GM12878 (cell line): Measurements from ENCODE around the gene LRIT2. TPM values are rescaled to one million over a fixed set of nuclear protein-coding genes. Genes with fewer than 3 reads are reported as not detected.

Source experiments
- ATAC-seq: fragments of 200-7000 bp; cut with Tn5 transposase; 3 replicates; pipeline ENCODE4 v1.9.1; 2020; ENCODE audit warnings: mild to moderate bottlenecking, moderate library complexity
- BruUV-seq: library from RNA; stranded (reverse); fragments of 400-500 nt; replicated peaks from 2 replicates; lab custom pipeline; 2021; lab: Mats Ljungman, UMichigan
- CTCF ChIA-PET: fragments of 300-600 bp; sonication (Branson Sonifier 250); formaldehyde crosslinking; extraction: SDS; loops from one replicate; lab custom pipeline; 2021; ENCODE audit warnings: inconsistent platforms; lab: Yijun Ruan, JAX
- POLR2A ChIA-PET: fragments of 350-600 bp; formaldehyde crosslinking; extraction: SDS; loops from one replicate; lab custom pipeline; 2021; ENCODE audit warnings: inconsistent platforms; lab: Charles Lee
- RAD21 ChIA-PET: fragments of 300-600 bp; sonication (Branson Sonifier 250); formaldehyde crosslinking; loops from one replicate; lab custom pipeline; 2023; ENCODE audit warnings: antibody characterized with exemption; ENCODE audit not compliant: unreplicated experiment; lab: Charles Lee
- SMC1A ChIA-PET: fragments of 300-600 bp; sonication (Branson Sonifier 250); formaldehyde crosslinking; loops from one replicate; lab custom pipeline; 2023; ENCODE audit not compliant: unreplicated experiment, uncharacterized antibody; lab: Charles Lee
- DNase-seq: peaks from one replicate; pipeline ENCODE4 v3.0.0-alpha.2; 2011; ENCODE audit warnings: low read depth, low spot score
- FAIRE-seq: peaks from 3 replicates; lab custom pipeline; 2011; peaks lifted over from hg19 to GRCh38; lab: Jason Lieb, UNC
- H2AFZ ChIP-seq: 2 replicates; pipeline ENCODE4 v1.6.0; 2011; ENCODE audit warnings: low read depth, low read length, control low read depth; ENCODE audit not compliant: control insufficient read depth
- H3K27ac ChIP-seq: 2 replicates; pipeline ENCODE4 v1.5.1; 2011; ENCODE audit warnings: control low read depth; ENCODE audit not compliant: control insufficient read depth, insufficient read depth
- H3K27me3 ChIP-seq, 2 experiments: replicated peaks in 1 of 2; 2 replicates each; pipeline versions ENCODE4 v1.6.0 to v1.6.1; 2011; ENCODE audit warnings: low read length in 1 of 2; ENCODE audit not compliant: control insufficient read depth in 2 of 2, insufficient read depth in 2 of 2
- H3K36me3 ChIP-seq, 2 experiments: 2 replicates each; pipeline ENCODE4 v1.5.1; 2011; ENCODE audit warnings: low read length in 1 of 2; ENCODE audit not compliant: control insufficient read depth in 2 of 2, insufficient read depth in 2 of 2
- H3K4me1 ChIP-seq: 2 replicates; pipeline ENCODE4 v1.6.1; 2011; ENCODE audit warnings: mild to moderate bottlenecking, low read length, moderate library complexity, mixed read lengths; ENCODE audit not compliant: control insufficient read depth, insufficient read depth
- H3K4me2 ChIP-seq: 2 replicates; pipeline ENCODE4 v1.6.0; 2011; ENCODE audit warnings: control low read depth; ENCODE audit not compliant: control insufficient read depth, insufficient read depth
- H3K4me3 ChIP-seq: fragments of 200-600 bp; sonication (generic); 2 replicates; pipeline ENCODE4 v1.5.1; 2016
- H3K79me2 ChIP-seq: 2 replicates; pipeline ENCODE4 v1.6.0; 2011; ENCODE audit warnings: low read length; ENCODE audit not compliant: control insufficient read depth, insufficient read depth
- H3K9ac ChIP-seq: 2 replicates; pipeline ENCODE4 v1.8.0; 2011; ENCODE audit warnings: low read length, control low read depth, mixed read lengths; ENCODE audit not compliant: control insufficient read depth, insufficient read depth
- H3K9me3 ChIP-seq: replicated peaks from 3 replicates; pipeline ENCODE4 v1.5.1; 2011; ENCODE audit warnings: mild to moderate bottlenecking, low read length; ENCODE audit not compliant: control insufficient read depth, insufficient read depth
- H4K20me1 ChIP-seq: 2 replicates; pipeline ENCODE4 v1.6.0; 2011; ENCODE audit not compliant: control insufficient read depth, insufficient read depth
- CEBPZ ChIP-seq: fragments of 150-350 bp; IDR thresholded peaks from 2 replicates; pipeline ENCODE4 v1.6.1; 2016; ENCODE audit warnings: low read depth, low read length
- CHD4 ChIP-seq: fragments of 200-600 bp; sonication (generic); IDR thresholded peaks from 2 replicates; pipeline ENCODE4 v1.6.1; 2016; ENCODE audit warnings: mild to moderate bottlenecking
- CREM ChIP-seq: IDR thresholded peaks from 2 replicates; pipeline ENCODE4 v1.6.1; 2014; ENCODE audit warnings: antibody characterized with exemption, low read depth
- EZH2 ChIP-seq: IDR thresholded peaks from 2 replicates; pipeline ENCODE4 v1.6.1; 2012; ENCODE audit warnings: low read depth, mild to moderate bottlenecking, control low read depth, inconsistent platforms, low read length, borderline replicate concordance; ENCODE audit not compliant: control insufficient read depth
- IRF3 ChIP-seq: fragments of 450-650 bp; IDR thresholded peaks from 2 replicates; pipeline ENCODE4 v1.6.1; 2014; ENCODE audit warnings: mild to moderate bottlenecking
- NFIC ChIP-seq: IDR thresholded peaks from 2 replicates; pipeline ENCODE4 v1.6.1; 2012; ENCODE audit warnings: low read depth, mild to moderate bottlenecking, inconsistent platforms, low read length, moderate library complexity
- POU2F2 ChIP-seq: IDR thresholded peaks from 3 replicates; pipeline ENCODE4 v1.6.1; 2011; ENCODE audit warnings: low read depth, mild to moderate bottlenecking, low read length, borderline replicate concordance
- REST ChIP-seq: IDR thresholded peaks from 2 replicates; pipeline ENCODE4 v1.6.1; 2012; ENCODE audit warnings: mild to moderate bottlenecking, low read depth, low read length
- STAT3 ChIP-seq: IDR thresholded peaks from 2 replicates; pipeline ENCODE4 v1.6.1; 2011; ENCODE audit warnings: low read depth, low read length, improper control_type of control experiment
- TBL1XR1 ChIP-seq: IDR thresholded peaks from 2 replicates; pipeline ENCODE4 v1.6.1; 2012; ENCODE audit warnings: low read depth, low read length, improper control_type of control experiment
- WRNIP1 ChIP-seq: IDR thresholded peaks from 2 replicates; pipeline ENCODE4 v1.6.1; 2011; ENCODE audit warnings: low read depth, low read length, improper control_type of control experiment, borderline replicate concordance
- ZNF384 ChIP-seq: IDR thresholded peaks from 2 replicates; pipeline ENCODE4 v1.6.1; 2012; ENCODE audit warnings: low read depth, mild to moderate bottlenecking, low read length, improper control_type of control experiment, borderline replicate concordance
- WGBS: methylation state at CpG from one replicate; pipeline ENCODE4 v1.1.6; 2016; ENCODE audit warnings: low lambda C conversion rate; ENCODE audit not compliant: insufficient replicate concordance, insufficient coverage; ENCODE audit errors: missing lambda C conversion rate; 5-methylcytosine and 5-hydroxymethylcytosine counted together
- in situ Hi-C: fragments of 300-500 bp; cut with MboI; formaldehyde crosslinking; loops from 9 replicates; pipeline ENCODE4 v1.14.3; 2018; ENCODE audit warnings: mixed read lengths
- intact Hi-C: fragments of 100-400 bp; cut with micrococcal nuclease; formaldehyde crosslinking; loops from one replicate; pipeline ENCODE4 v1.14.2; 2022; ENCODE audit not compliant: unreplicated experiment
- polyA plus RNA-seq, 11 experiments: library from polyadenylated mRNA; depleted of rRNA in 4 of 11; unstranded in 6 of 11; stranded (reverse) in 5 of 11; fragments of >200 nt; fragmentation: Nextera tagmentation in 4 of 11; fragmentation: Illumina TruSeq in 1 of 11; extraction: Ambion mirVana in 4 of 11; extraction: Trizol in 1 of 11; gene quantifications; 1 replicate in 1 of 11; 2 replicates in 10 of 11; pipeline versions ENCODE4 v1.2.1 to v1.2.3, GENCODE V29; 2011 to 2016; ENCODE audit warnings: inconsistent platforms in 2 of 11, missing spikeins in 2 of 11, low read depth in 1 of 11
- total RNA-seq, 4 experiments: library from RNA; depleted of rRNA in 3 of 4; stranded (reverse); fragments of >200 nt in 3 of 4; fragmentation: Illumina TruSeq in 1 of 4; extraction: Trizol in 1 of 4; gene quantifications; 2 replicates each; pipeline versions ENCODE4 v1.2.1 to v1.2.3, GENCODE V29; 2013 to 2021

Gene LRIT2
- total and polyA plus RNA-seq, 10 of the 15 experiments (the other 5 are each of a cell fraction or from before 2014, with no cell fraction given): not detected

- no peak for TF ChIP-seq CEBPZ
- TF ChIP-seq IRF3: no peak
- no peak for TF ChIP-seq TBL1XR1
- no peak for TF ChIP-seq POU2F2
- no peak for TF ChIP-seq EZH2
- no peak for TF ChIP-seq CREM
Measured at GRCh38 chr10:84248794-84249193, 23.4 kb upstream of the LRIT2 start (continued).

- ChIA-PET RAD21 (no interaction called here), SMC1A (no interaction called here), POLR2A (no interaction called here), CTCF (interaction anchor here (0.7 kb wide), 1 partner anchor 9 kb away, joined by 3 read pairs; no protein-coding TSS in a partner anchor)
- no TSS peak for BruUV-seq
- in situ Hi-C loops (no loop called here), intact Hi-C loops (no loop called here)
- Histone ChIP-seq H3K4me3 (no peak overlapping the region), H3K27ac (no peak overlapping the region), H4K20me1 (no peaks in the 10 kb centered on the region), H3K9me3 (no peaks in the 10 kb centered on the region), H3K4me2 (no peak overlapping the region), H3K4me1 (no peaks in the 10 kb centered on the region), H3K36me3 (no peaks in the 10 kb centered on the region), H3K9ac (no peak overlapping the region), H3K27me3 (peaks cover 0 to 4% of the 10 kb centered on the region in 2 experiments; a peak in 2 of 4 replicates), H3K79me2 (no peaks in the 10 kb centered on the region), H2AFZ (no peak overlapping the region)
- no peak for DNase-seq
- WGBS: 29% methylated on average over 6 of the region's 6 CpGs
- no peak for ATAC-seq
- FAIRE-seq: no peak
- TF ChIP-seq REST (no peak), WRNIP1 (no peak), ZNF384 (no peak), STAT3 (no peak), CHD4 (no peak), NFIC (no peak)
Measured at GRCh38 chr10:84247496-84247895, 22.2 kb upstream of the LRIT2 start.
